ENCODE results near the gene PNMT. TPM values are rescaled to one million over a fixed set of nuclear protein-coding genes. Genes with fewer than 3 reads are reported as not detected.

PNMT gene
- total RNA-seq, 1 donor from 2014 or later = 4.3 TPM

DNA sequence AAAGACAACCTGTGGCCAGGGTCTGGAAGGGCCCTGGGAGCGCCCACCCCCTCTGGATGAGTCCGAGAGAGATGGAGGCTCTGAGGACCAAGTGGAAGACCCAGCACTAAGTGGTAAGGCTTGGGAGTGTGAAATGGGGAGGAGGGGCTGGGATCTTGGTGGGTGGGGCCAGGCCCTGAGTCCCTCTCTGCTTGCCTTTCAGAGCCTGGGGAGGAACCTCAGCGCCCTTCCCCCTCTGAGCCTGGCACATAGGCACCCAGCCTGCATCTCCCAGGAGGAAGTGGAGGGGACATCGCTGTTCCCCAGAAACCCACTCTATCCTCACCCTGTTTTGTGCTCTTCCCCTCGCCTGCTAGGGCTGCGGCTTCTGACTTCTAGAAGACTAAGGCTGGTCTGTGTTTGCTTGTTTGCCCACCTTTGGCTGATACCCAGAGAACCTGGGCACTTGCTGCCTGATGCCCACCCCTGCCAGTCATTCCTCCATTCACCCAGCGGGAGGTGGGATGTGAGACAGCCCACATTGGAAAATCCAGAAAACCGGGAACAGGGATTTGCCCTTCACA lies 32.6 kb upstream of the PNMT start:
- DNase-seq (no peak), ATAC-seq (no peak)
- Histone ChIP-seq H3K27me3 (no peaks in the 10 kb centered on the region), H3K27ac (peak overlapping the region; percentile 83), H3K9me3 (no peaks in the 10 kb centered on the region), H3K4me1 (peaks cover 39% of the 10 kb centered on the region), H3K36me3 (no peaks in the 10 kb centered on the region), H3K4me3 (no peak overlapping the region)
- TF ChIP-seq, protein P1, sequence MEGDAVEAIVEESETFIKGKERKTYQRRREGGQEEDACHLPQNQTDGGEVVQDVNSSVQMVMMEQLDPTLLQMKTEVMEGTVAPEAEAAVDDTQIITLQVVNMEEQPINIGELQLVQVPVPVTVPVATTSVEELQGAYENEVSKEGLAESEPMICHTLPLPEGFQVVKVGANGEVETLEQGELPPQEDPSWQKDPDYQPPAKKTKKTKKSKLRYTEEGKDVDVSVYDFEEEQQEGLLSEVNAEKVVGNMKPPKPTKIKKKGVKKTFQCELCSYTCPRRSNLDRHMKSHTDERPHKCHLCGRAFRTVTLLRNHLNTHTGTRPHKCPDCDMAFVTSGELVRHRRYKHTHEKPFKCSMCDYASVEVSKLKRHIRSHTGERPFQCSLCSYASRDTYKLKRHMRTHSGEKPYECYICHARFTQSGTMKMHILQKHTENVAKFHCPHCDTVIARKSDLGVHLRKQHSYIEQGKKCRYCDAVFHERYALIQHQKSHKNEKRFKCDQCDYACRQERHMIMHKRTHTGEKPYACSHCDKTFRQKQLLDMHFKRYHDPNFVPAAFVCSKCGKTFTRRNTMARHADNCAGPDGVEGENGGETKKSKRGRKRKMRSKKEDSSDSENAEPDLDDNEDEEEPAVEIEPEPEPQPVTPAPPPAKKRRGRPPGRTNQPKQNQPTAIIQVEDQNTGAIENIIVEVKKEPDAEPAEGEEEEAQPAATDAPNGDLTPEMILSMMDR (IDR thresholded peaks at IDR 0.05) = no peak
- intact Hi-C loops (cut with DNase I) = no loop called here

DNA sequence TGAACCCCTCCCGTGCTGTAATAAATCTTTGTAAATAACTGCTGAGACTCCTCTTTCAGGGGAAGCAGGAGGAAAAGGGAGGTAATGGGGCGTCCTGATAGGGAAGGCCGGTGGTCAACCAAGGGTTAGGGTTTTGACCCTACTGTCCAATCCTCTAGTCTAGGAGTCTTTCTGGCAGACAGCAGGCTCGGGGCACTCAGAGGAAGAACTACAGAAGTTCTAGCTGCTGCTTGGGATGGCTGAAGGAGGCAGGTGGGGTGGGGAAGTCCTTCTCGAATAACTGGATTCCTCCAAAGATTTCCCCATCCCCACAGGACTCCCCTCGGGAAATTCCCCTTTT lies 31.7 kb upstream of the PNMT start:
- ATAC-seq (no peak), DNase-seq (no peak)
- intact Hi-C loops (cut with DNase I) = no loop called here
- Histone ChIP-seq H3K4me1 (peaks cover 48% of the 10 kb centered on the region), H3K36me3 (no peaks in the 10 kb centered on the region), H3K4me3 (peak overlapping the region; percentile 68), H3K27me3 (no peaks in the 10 kb centered on the region), H3K27ac (peak overlapping the region; percentile 83), H3K9me3 (no peaks in the 10 kb centered on the region)
- TF ChIP-seq, protein P1 (IDR thresholded peaks at IDR 0.05) = no peak

DNA sequence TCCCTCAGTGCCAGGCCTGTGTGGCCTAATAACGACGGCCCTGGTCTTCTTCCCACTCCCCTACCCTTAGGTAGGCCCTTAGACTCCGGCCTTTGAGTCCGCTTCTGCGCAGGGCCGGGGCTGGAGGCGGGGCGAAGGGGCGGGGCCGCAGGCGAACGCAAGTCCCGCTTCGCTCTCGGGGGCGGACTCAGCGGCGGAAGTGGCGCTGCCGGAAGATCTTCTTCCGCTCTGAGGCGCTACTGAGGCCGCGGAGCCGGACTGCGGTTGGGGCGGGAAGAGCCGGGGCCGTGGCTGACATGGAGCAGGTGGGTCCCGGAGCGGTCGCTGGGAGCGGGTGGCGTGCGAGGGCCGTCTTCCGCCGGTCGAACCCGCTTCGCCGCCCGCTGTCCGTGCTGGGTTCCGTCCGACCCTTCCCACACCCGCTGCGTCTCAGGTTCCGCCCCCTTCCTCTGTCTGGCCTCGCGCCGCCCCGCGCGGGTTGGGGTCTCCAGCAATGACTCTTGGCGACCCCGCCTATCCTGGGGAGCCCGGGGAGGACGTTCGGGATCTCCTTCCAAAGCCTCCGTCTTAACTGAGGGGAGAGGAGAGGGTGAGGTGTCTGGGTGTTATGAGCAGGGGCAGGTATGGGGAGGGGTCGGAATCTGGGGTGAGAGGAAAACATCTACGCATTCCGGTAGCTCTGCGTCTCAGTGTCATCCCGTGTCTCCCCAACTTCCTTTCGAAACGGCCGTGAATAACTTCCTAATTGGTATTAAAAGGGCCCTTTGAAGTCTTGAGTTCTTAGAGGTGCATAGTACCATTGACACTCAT lies 31.1 kb upstream of the PNMT start, which contains the start of gene STARD3:
STARD3 (plus strand) TSS at position 218 of the 810 bp plus-strand sequence. CDS start 16,388 bp downstream, outside the sequence.
- Histone ChIP-seq H3K27ac (peak within 1 kb of the TSS; percentile 83), H3K4me1 (peaks cover 54% of the 10 kb centered on the region), H3K4me3 (peak within 1 kb of the TSS; percentile 68), H3K36me3 (no peaks in the 10 kb centered on the region), H3K27me3 (no peaks in the 10 kb centered on the region), H3K9me3 (no peaks in the 10 kb centered on the region)
- ATAC-seq = peak; percentile 92
- intact Hi-C loops (cut with DNase I) = no loop called here
- DNase-seq = peak; percentile 97
- TF ChIP-seq, protein P1 (IDR thresholded peaks at IDR 0.05) = peak; percentile 12

DNA sequence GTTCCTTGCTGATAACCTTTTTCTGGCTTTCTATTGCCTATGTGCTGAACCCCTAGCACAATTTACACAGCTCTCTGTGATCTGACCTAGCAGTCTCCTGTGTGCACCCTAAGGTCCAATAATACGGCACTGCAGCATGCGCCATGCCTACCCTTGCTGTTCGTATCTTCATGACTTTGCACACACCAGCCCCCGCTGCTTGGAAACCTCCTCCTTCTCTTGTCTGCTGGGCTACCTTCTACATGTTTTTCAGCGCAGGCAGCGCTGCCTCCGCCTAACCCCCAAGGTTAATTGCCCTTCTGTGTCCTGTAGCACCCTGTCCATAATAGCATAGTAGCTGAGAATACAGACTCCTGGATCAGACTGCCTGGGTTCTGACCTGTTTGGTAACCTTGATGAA lies 29.9 kb upstream of the PNMT start:
- Histone ChIP-seq H3K9me3 (no peaks in the 10 kb centered on the region), H3K4me1 (peaks cover 64% of the 10 kb centered on the region), H3K27me3 (no peaks in the 10 kb centered on the region), H3K4me3 (peak overlapping the region; percentile 68), H3K36me3 (no peaks in the 10 kb centered on the region), H3K27ac (no peak overlapping the region)
- intact Hi-C loops (cut with DNase I) = no loop called here
- ATAC-seq (no peak), DNase-seq (no peak)
- TF ChIP-seq, protein P1 (IDR thresholded peaks at IDR 0.05) = no peak

DNA sequence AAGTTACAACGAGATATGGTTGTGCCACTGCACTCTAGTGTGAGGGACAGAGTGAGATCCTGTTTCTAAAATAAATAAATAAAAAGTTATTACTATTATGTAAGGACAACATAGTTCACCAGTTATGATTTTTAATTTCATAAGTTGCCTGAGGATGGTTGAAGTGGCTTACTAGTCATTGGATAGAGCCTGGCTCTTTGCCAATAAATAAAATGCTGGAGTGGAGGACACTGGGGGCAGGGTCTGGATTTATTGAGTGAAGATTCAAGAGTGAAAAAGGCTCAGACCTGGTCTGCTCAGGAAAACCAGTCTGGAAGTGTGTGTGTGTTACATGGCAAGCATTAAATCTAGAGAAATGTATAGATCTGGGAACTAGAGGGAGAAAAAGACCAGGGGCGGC lies 29.2 kb upstream of the PNMT start:
- DNase-seq (no peak), ATAC-seq (no peak)
- Histone ChIP-seq H3K4me3 (peak overlapping the region; percentile 68), H3K27ac (no peak overlapping the region), H3K36me3 (no peaks in the 10 kb centered on the region), H3K9me3 (no peaks in the 10 kb centered on the region), H3K27me3 (no peaks in the 10 kb centered on the region), H3K4me1 (peaks cover 64% of the 10 kb centered on the region)
- intact Hi-C loops (cut with DNase I) = no loop called here
- TF ChIP-seq, protein P1 (IDR thresholded peaks at IDR 0.05) = no peak

Measured in upper lobe of right lung (tissue), 1 donor.